OCI-M2 (cell line): Measurements from ENCODE around the gene UCP3.

ENCODE experiments used
- DNase-seq: peaks from one replicate; lab custom pipeline; 2025; ENCODE audit not compliant: unreplicated experiment; lab: John Stamatoyannopoulos, UW

Gene UCP3

DNA sequence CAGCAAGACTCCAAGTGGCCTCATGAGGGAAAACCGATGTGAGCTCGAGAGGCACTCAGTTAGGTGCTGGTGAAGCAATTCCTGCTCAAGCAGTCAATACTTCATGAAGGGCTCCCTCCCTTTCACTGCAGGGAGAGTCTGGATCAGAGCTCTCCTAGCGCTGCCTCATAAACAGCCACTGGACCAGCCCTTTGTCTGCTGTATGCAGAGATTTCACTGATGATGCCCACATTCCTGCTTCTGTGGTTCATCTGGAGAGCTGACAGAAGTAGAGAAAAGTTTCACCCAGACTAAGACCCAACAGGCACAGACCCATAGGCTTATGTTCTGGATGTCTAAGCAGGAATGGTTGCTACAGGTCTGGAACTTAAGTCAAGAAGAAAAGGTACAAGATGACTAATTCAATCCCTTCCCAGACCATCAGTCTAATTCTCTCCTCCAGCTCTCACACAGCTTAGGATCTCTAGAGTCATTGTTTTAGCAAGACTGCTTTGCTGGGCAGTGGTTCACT is 30.3 kb downstream of the UCP3 start:
- no peak for DNase-seq

- no peak for DNase-seq
Measured at GRCh38 chr11:73977856-73978519, 30.9 kb downstream of the UCP3 start.

DNA sequence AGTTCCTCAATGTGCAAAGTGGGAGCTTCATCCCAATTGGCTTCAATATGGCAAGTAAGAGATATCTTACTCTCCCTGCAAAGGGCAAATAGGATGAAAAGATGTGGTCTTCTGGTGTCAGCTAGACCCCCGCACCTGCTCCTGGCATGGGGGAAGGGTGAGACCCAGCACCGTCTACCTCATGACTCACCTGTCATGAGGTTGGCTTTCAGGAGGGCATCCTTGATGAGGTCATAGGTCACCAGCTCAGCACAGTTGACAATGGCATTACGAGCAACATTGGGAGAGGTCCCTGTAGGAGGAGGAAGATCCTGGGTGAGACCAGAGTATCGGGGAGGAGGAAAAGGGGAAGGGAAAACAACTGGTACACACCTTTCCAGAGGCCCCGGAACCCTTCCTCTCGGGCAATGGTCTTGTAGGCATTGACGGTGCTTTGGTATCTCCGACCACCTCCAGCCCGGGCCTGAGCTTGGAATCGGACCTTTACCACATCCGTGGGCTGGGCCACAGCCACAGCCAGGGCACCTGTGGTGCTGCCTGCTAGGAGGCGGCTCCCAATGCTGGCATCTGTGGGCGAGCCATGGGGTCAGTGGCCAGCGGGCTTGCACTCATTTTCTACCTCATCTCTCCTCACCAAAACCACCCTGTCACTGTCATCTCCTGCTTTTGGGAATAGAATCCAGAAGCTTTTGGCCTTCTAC is 32.3 kb downstream of the UCP3 start:
- DNase-seq, result no peak

DNA sequence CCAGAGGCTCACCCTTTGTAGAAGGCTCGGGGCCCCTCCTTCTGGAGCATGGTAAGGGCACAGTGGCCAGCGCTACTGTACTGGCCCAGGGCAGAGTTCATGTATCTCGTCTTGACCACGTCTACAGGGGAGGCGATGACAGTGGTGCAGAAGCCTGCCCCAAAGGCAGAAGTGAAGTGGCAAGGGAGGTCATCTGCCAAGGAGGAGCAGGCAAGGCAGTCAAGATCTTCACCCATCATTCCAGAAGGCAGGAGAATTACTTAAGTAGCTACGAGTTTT is 33.5 kb downstream of the UCP3 start:
- DNase-seq, result no peak

DNA sequence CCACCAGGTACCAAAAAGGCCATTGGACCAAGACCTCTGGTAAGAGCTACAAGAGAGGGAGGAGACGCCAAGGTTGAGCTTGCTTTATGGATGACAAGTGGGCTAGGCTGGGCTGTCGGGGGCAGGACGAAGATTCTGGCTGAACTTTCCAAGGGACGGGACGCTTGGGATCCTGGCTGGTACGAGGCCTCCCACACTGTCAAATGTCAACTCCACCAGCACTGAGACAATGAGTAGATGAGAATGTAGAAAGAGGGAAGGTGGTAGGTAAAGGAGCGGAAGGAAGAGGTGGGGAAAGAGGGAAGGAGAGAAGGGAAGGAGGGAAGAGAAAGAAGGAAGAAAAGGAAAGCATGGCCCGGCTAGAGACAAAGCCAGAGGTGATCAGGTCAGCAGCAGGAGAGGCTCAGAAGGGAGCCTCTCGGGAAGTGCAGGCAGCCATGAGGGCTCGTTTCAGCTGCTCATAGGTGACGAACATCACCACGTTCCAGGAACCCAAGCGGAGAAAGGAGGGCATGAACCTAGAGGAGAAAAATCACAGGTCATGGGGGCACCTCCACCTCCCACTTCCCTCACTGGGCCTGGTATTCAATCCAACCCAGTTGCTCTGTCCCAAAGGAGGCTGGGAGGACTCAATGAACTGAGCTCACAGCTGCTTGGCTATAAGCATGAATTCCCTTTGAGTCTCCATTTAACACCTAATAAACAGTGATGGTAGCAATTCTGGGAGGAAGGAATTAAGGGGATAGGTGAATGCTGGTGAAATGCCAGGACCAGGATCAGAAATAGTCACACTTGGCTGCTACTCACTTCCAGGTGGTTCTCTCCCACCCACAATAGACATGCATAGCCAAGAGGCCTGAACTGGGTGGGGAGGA is 34.0 kb downstream of the UCP3 start:
- no peak for DNase-seq

- no peak for DNase-seq
Measured at GRCh38 chr11:73972620-73973449, 36.0 kb downstream of the UCP3 start.

DNA sequence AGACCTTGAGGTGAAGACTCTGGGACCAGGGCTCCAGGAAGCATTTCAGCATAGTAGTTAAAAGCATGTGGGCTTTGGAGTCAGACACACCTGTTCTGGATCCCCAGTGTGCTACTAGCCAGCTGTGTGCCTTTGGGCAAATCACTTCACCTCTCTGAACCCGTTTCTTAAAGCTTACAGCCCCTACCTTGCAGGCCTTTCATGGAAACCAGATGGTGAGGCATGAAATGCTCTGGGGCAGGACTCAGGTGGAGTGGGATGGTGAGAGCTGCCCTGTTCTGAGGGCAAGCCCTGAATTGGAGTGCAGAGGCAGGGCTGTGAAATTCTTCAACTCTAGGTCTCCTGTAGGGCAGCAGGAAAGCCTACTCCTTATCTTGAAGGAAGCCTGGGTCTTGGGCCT is 36.7 kb downstream of the UCP3 start:
- no peak for DNase-seq

- no peak for DNase-seq
Measured at GRCh38 chr11:73971175-73971719, 37.6 kb downstream of the UCP3 start.

DNA sequence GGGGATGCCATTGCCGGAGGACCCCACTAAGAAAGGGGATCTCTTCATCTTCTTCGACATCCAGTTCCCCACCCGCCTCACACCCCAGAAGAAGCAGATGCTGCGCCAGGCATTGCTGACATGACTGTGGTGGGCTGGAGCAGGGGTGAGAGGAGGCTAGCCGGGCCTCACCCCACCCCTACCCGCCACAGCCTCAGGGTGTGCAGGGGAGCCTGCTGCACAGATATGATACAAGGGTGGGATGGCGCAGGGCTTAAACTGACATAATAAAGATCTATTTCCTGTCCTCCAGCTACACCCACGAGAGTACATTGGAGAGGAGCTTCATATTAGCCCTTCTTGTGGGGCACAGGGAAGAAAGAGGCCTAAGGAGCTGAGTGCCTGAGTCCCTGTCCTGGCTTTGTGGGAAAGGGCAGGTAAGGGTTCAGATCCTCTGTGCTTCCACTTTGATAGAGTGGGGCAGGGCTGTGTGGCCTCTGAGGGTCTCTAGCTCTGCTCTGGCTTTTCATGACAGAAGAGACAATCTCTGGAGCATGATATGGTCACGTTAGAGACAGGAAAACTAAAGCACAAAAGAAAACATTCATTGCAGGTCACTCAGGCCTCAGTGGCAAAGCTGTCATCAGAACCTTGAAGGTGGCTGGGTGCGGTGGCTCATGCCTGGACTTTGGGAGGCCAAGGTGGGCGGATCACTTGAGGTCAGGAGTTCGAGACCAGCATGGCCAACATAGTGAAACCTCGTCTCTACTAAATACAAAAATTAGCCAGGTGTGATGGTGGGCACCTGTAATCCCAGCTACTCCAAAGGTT is 38.7 kb downstream of the UCP3 start:
- no peak for DNase-seq

DNA sequence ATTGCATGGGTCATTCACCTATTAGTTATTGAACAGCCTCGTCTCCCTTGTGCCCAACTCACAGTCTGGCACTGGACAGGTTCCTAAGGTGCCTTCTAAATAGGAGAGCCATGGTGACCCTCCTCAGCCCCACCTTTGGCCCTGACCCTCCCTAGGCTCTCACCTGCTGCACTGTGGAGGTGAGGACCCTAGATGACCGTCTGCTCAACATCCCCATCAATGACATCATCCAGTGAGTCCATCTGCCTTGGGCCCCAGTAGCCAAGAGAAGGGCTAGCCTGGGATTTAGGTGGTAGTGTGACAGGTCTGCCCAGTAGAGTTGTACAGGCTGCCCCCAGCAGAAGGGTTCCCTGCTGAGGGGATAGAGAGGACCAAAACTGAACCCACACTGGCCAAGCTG is 39.8 kb downstream of the UCP3 start:
- DNase-seq, result no peak

DNA sequence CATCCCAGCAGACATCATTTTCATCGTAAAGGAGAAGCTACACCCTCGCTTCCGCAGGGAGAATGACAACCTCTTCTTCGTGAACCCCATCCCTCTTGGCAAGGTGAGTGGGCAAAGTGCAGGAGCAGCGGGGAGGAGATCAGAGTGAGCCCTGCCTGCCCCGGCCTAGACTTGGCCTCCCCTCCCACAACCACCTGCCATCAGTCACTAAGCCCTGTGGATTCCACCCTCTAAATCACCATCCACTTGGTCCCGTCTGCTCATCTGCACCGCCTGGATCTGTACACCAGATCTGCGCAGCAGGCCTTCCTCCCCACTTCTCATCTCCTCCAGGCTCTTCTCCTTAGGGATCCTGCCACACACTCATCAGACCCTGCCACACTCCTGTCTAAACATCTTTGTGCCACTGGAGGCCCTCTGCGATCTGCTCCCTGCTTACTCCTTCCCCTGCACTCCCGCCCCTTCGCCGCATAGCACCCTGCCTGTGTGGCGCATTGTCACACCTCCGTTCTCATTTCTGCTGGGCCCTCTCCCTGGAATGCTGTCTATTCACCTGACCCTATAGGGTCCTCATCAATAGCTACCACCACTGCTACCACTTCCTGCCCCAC is 40.4 kb downstream of the UCP3 start:
- no peak for DNase-seq

- no peak for DNase-seq
Measured at GRCh38 chr11:73965764-73966121, 43.1 kb downstream of the UCP3 start.

DNA sequence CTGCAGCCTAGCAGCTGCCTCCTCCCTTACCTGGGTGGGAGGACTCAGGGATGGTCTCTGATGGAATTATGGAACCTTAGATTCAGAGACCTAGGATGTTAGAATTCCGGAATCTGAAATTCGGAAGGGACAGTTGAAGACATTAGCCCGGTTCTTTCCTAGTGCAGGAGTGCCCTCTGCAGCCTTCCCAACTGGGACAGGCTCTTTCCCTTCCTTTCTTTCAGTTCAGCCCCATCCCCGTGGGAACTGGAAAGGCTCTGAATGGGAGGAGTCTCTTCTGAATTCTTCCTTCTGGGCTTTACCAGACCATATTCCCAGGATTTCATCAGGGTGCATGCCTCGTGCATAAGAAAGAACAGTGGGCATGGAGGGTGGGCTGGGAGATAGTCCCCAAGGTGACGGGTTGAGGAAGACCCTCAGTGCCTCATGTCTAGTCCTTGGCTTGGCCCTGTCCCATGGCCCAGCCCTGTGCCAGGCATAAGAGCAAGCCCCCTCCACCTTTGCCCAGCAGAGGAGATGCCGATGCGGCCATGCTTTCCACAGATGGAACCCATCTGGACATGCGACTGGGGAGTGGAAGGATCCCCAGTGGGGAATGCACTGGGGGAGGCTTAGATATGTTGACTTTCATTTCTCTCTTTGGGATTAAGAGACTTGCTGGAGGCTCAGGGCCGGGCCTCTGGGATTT is 43.7 kb downstream of the UCP3 start:
- no peak for DNase-seq

GRCh38 chr11:73963861-73964260 is 45.0 kb downstream of the UCP3 start:
- no peak for DNase-seq

GRCh38 chr11:73962101-73962705 is 46.7 kb downstream of the UCP3 start:
- no peak for DNase-seq

GRCh38 chr11:73961321-73961720 is 47.6 kb downstream of the UCP3 start:
- no peak for DNase-seq

DNA sequence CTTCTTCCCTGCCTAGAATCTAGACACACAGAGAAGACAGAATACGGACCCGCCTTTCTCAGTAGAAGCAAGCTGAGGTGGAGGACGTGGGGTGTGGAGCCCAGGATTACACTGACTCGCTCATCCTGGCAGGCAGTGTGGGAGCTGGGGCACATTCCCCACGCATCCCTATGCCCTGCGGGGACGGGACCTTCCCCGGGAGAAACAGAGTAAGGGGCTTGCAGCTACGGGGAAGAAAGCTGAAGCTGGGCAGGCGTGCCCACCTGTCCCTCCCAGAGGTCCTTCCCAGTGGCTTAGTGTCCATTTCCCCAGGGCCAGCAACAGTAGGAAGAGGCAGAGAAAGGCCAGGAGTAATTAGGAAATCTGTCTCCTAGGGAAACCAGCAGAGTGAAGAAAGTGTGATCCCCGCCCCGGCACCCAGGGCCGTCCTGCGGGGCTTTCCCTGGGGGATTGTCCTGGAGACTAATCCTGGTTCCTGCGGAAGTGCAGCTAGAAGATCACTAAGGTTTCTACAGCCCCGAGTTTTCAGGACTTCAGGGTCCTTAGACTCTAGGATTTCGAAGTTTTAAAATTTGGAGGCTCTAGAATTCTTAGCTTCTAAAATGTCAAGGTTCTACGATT is 50.3 kb downstream of the UCP3 start:
- no peak for DNase-seq

GRCh38 chr11:73957654-73958361 is 51.1 kb downstream of the UCP3 start:
- DNase-seq, result no peak
